Neuronal stem cell (in vitro differentiated cells): ENCODE data around the gene SCN5A.

Source experiments
- DNase-seq: peaks from one replicate; pipeline ENCODE4 v3.0.0-alpha.2; 2013; ENCODE audit warnings: low spot score
- H2AFZ ChIP-seq: one replicate; pipeline ENCODE4 v1.6.1; 2013; ENCODE audit warnings: mild to moderate bottlenecking, low read length, inconsistent platforms
- H2AK5ac ChIP-seq: 2 replicates; pipeline ENCODE4 v1.6.1; 2013; ENCODE audit warnings: low read depth, mild to moderate bottlenecking, inconsistent platforms, low read length, moderate library complexity, mixed read lengths
- H2BK120ac ChIP-seq: 2 replicates; pipeline ENCODE4 v1.6.1; 2013; ENCODE audit warnings: low read depth, mild to moderate bottlenecking, inconsistent platforms, low read length, moderate library complexity, mixed read lengths
- H2BK12ac ChIP-seq: one replicate; pipeline ENCODE4 v1.6.1; 2013; ENCODE audit warnings: low read length, inconsistent platforms
- H2BK15ac ChIP-seq: 2 replicates; pipeline ENCODE4 v1.6.1; 2013; ENCODE audit warnings: mild to moderate bottlenecking, low read length, inconsistent platforms, mixed read lengths
- H2BK5ac ChIP-seq: one replicate; pipeline ENCODE4 v1.6.1; 2013; ENCODE audit warnings: inconsistent platforms, mild to moderate bottlenecking, low read length, moderate library complexity
- H3K14ac ChIP-seq: one replicate; pipeline ENCODE4 v1.6.1; 2013; ENCODE audit warnings: low read length, inconsistent platforms
- H3K18ac ChIP-seq: 2 replicates; pipeline ENCODE4 v1.6.1; 2013; ENCODE audit warnings: low read length, inconsistent platforms
- H3K23ac ChIP-seq: 2 replicates; pipeline ENCODE4 v1.6.1; 2013; ENCODE audit warnings: low read depth, mild to moderate bottlenecking, mixed read lengths, low read length, inconsistent platforms; ENCODE audit not compliant: poor library complexity
- H3K27ac ChIP-seq: replicated peaks from 3 replicates; pipeline ENCODE4 v1.5.1; 2013; ENCODE audit warnings: low read length, inconsistent platforms
- H3K27me3 ChIP-seq, 3 experiments: 2 replicates each; pipeline ENCODE4 v1.6.1; 2013; ENCODE audit warnings: low read length in 3 of 3, mild to moderate bottlenecking in 2 of 3, inconsistent platforms in 1 of 3, low read depth in 1 of 3, mixed read lengths in 1 of 3, moderate library complexity in 1 of 3; ENCODE audit not compliant: control insufficient read depth in 3 of 3, insufficient read depth in 3 of 3
- H3K36me3 ChIP-seq, 2 donors: replicated peaks in 1 of 2; 2 replicates each; pipeline ENCODE4 v1.6.1; 2013; ENCODE audit warnings: low read length in 2 of 2; ENCODE audit not compliant: control insufficient read depth in 2 of 2, insufficient read depth in 2 of 2
- H3K4ac ChIP-seq: 2 replicates; pipeline ENCODE4 v1.6.1; 2013; ENCODE audit warnings: inconsistent platforms, mild to moderate bottlenecking, low read length, moderate library complexity
- H3K4me1 ChIP-seq, 2 donors: 1 replicate in 1 of 2; 2 replicates in 1 of 2; pipeline ENCODE4 v1.6.1; 2013; ENCODE audit warnings: low read length in 2 of 2, low read depth in 1 of 2; ENCODE audit not compliant: control insufficient read depth in 2 of 2, insufficient read depth in 1 of 2
- H3K4me2 ChIP-seq: one replicate; pipeline ENCODE4 v1.6.1; 2013; ENCODE audit warnings: mild to moderate bottlenecking, low read length, inconsistent platforms; ENCODE audit not compliant: insufficient read depth, poor library complexity, severe bottlenecking
- H3K4me3 ChIP-seq, 2 donors: 2 replicates each; pipeline ENCODE4 v1.5.1; 2013; ENCODE audit warnings: low read length in 2 of 2, mild to moderate bottlenecking in 2 of 2, inconsistent platforms in 1 of 2, moderate library complexity in 1 of 2
- H3K79me1 ChIP-seq: one replicate; pipeline ENCODE4 v1.6.1; 2013; ENCODE audit warnings: low read depth, mild to moderate bottlenecking, inconsistent platforms, low read length, moderate library complexity
- H3K9ac ChIP-seq: one replicate; pipeline ENCODE4 v1.6.1; 2013; ENCODE audit warnings: mild to moderate bottlenecking, low read depth, low read length, inconsistent platforms; ENCODE audit not compliant: poor library complexity
- H3K9me3 ChIP-seq, 2 donors: replicated peaks in 1 of 2; 2 replicates each; pipeline versions ENCODE3 to v1.6.1; 2013; ENCODE audit warnings: low read length in 2 of 2, mild to moderate bottlenecking in 2 of 2, inconsistent platforms in 1 of 2, low read depth in 1 of 2, mixed read lengths in 1 of 2, moderate library complexity in 1 of 2; ENCODE audit not compliant: control insufficient read depth in 2 of 2, insufficient read depth in 1 of 2
- H4K8ac ChIP-seq: one replicate; pipeline ENCODE4 v1.6.1; 2013; ENCODE audit warnings: low read depth, mild to moderate bottlenecking, inconsistent platforms, low read length, moderate library complexity
- H4K91ac ChIP-seq: one replicate; pipeline ENCODE4 v1.6.1; 2013; ENCODE audit warnings: low read length, low read depth, mild to moderate bottlenecking, inconsistent platforms; ENCODE audit not compliant: poor library complexity
- WGBS, 2 donors: extraction: QIAGEN DNeasy Blood & Tissue Kit; methylation state at CpG; one replicate each; pipeline ENCODE4 v1.1.7; 2013; ENCODE audit warnings: missing lambda C conversion rate in 2 of 2, mixed read lengths in 1 of 2; ENCODE audit not compliant: insufficient read length in 2 of 2, insufficient replicate concordance in 1 of 2; ENCODE audit errors: extremely low coverage in 2 of 2; 5-methylcytosine and 5-hydroxymethylcytosine counted together

SCN5A gene

GRCh38 chr3:38552364-38552763 is 97.1 kb downstream of the SCN5A start:
- no CpG with 5 or more reads among the region's 6 CpGs for WGBS, 2 donors
- Histone ChIP-seq H2AFZ (no peak overlapping the region), H2BK5ac (no peak overlapping the region), H3K4me1 (no peaks in the 10 kb centered on the region), H3K4ac (no peak overlapping the region), H2BK12ac (no peak overlapping the region), H3K4me2 (no peak overlapping the region), H4K91ac (no peak overlapping the region), H3K23ac (no peak overlapping the region), H3K36me3 (peaks cover 0 to 2% of the 10 kb centered on the region in 2 donors), H3K9me3 (peaks cover 0 to 4% of the 10 kb centered on the region in 2 donors), H4K8ac (no peak overlapping the region), H3K18ac (no peak overlapping the region), H2BK15ac (no peak overlapping the region), H3K14ac (no peak overlapping the region), H3K4me3 (no peak overlapping the region), H3K27ac (no peak overlapping the region), H3K27me3 (no peaks in the 10 kb centered on the region), H2BK120ac (no peak overlapping the region), H3K79me1 (no peaks in the 10 kb centered on the region), H3K9ac (no peak overlapping the region), H2AK5ac (no peak overlapping the region)
- no peak for DNase-seq

GRCh38 chr3:38551026-38551832 is 98.3 kb downstream of the SCN5A start:
- Histone ChIP-seq H3K27ac (no peak overlapping the region), H3K4me3 (no peak overlapping the region), H2BK15ac (no peak overlapping the region), H3K27me3 (no peaks in the 10 kb centered on the region), H3K9ac (peak overlapping the region; percentile 65), H2BK5ac (no peak overlapping the region), H3K4me1 (no peaks in the 10 kb centered on the region), H3K36me3 (peaks cover 0 to 2% of the 10 kb centered on the region in 2 donors), H3K4me2 (no peak overlapping the region), H4K91ac (no peak overlapping the region), H2BK120ac (no peak overlapping the region), H3K4ac (no peak overlapping the region), H3K79me1 (no peaks in the 10 kb centered on the region), H4K8ac (no peak overlapping the region), H3K23ac (peak overlapping the region; percentile 22), H2AFZ (no peak overlapping the region), H3K14ac (peak overlapping the region; percentile 21), H2BK12ac (no peak overlapping the region), H3K18ac (peak overlapping the region; percentile 49), H3K9me3 (peaks cover 0 to 4% of the 10 kb centered on the region in 2 donors), H2AK5ac (no peak overlapping the region)
- no CpG with 5 or more reads among the region's 30 CpGs for WGBS, 2 donors
- DNase-seq = no peak

- Histone ChIP-seq H2BK120ac (no peak overlapping the region), H2BK15ac (no peak overlapping the region), H3K4ac (no peak overlapping the region), H4K91ac (no peak overlapping the region), H3K79me1 (no peaks in the 10 kb centered on the region), H3K36me3 (peaks cover 0 to 2% of the 10 kb centered on the region in 2 donors), H3K9me3 (peaks cover 0 to 4% of the 10 kb centered on the region in 2 donors), H3K9ac (no peak overlapping the region), H3K4me1 (peaks cover 0 to 2% of the 10 kb centered on the region in 2 donors), H3K27ac (no peak overlapping the region), H4K8ac (no peak overlapping the region), H2BK12ac (no peak overlapping the region), H2BK5ac (no peak overlapping the region), H2AK5ac (no peak overlapping the region), H3K23ac (peak overlapping the region; percentile 18), H3K4me2 (no peak overlapping the region), H3K27me3 (peaks cover 0 to 3% (median 0%) of the 10 kb centered on the region in 3 experiments), H2AFZ (no peak overlapping the region), H3K4me3 (no peak overlapping the region), H3K14ac (no peak overlapping the region), H3K18ac (peak overlapping the region; percentile 53)
- no peak for DNase-seq
- WGBS, 2 donors = no CpG with 5 or more reads among the region's 33 CpGs
Observed at GRCh38 chr3:38549957-38550840, 99.3 kb downstream of the SCN5A start.

- Histone ChIP-seq H3K36me3 (peaks cover 0 to 2% of the 10 kb centered on the region in 2 donors), H4K91ac (no peak overlapping the region), H3K27me3 (peaks cover 0 to 3% (median 0%) of the 10 kb centered on the region in 3 experiments), H3K79me1 (no peaks in the 10 kb centered on the region), H2BK12ac (no peak overlapping the region), H3K14ac (no peak overlapping the region), H3K4me3 (no peak overlapping the region), H3K4me2 (no peak overlapping the region), H3K4me1 (peaks cover 0 to 2% of the 10 kb centered on the region in 2 donors), H2BK5ac (no peak overlapping the region), H3K27ac (no peak overlapping the region), H3K9ac (no peak overlapping the region), H2AFZ (no peak overlapping the region), H2AK5ac (no peak overlapping the region), H3K9me3 (peaks cover 0 to 4% of the 10 kb centered on the region in 2 donors), H3K18ac (no peak overlapping the region), H3K23ac (no peak overlapping the region), H3K4ac (no peak overlapping the region), H2BK120ac (no peak overlapping the region), H4K8ac (no peak overlapping the region), H2BK15ac (no peak overlapping the region)
- DNase-seq = no peak
- no CpG with 5 or more reads among the region's 7 CpGs for WGBS, 2 donors
Observed at GRCh38 chr3:38549486-38549885, 100.0 kb downstream of the SCN5A start.
